GM06990 (cell line): ENCODE measurements around the gene JAKMIP3.

Experiments used
- DNase-seq: peaks from one replicate; pipeline ENCODE4 v3.0.0-alpha.2; 2011; ENCODE audit not compliant: insufficient read length; ENCODE audit errors: extremely low read depth
- H3K27me3 ChIP-seq: replicated peaks from 2 replicates; pipeline ENCODE4 v1.6.0; 2011; ENCODE audit warnings: low read length; ENCODE audit not compliant: control insufficient read depth, insufficient read depth
- H3K36me3 ChIP-seq: 2 replicates; pipeline ENCODE4 v1.5.1; 2011; ENCODE audit warnings: low read length; ENCODE audit not compliant: control insufficient read depth, insufficient read depth
- H3K4me3 ChIP-seq: replicated peaks from 2 replicates; pipeline ENCODE4 v1.5.1; 2011; ENCODE audit warnings: low read depth, mild to moderate bottlenecking, control low read depth, low read length
- TF ChIP-seq, protein P1 (sequence below): IDR thresholded peaks from 2 replicates; pipeline ENCODE4 v1.5.1; 2011; ENCODE audit warnings: low read length, control low read depth, mild to moderate bottlenecking, inconsistent platforms; ENCODE audit not compliant: insufficient read depth, poor library complexity, severe bottlenecking

The JAKMIP3 gene

DNA sequence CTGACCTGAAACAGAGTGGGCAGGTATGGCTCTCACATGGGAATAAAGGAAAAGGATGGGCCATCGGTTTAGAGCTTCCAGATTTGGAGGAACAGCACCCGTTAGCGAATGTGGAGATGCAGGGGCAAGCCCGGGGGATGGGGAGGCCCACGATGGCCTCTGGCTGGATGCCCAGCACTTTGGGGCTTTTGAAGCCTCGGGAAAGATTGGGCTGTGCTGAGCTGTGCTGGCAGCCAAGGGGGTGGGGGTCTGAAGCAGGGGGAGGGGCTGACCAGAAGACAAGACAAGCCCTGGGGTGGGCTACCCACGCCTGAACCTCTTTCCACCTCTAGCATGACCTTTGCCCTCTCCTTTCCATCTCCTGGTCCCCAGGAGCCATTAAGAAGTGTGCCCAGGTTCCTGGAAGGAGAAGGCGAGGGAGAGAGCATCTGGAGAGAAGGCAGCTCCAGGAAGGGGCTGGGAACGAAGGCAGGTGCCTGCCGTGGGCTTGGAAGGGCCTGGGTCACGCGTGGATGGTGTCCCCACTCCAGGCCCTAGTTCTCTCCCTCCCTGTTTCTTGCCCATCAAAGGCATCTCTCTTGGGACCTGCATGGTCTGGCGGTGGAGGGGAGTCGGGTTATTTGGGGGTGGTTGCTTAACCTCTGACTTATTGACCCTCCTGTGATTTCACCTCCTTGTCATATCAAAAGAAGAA is 39.7 kb downstream of the JAKMIP3 start:
- TF ChIP-seq, protein P1, sequence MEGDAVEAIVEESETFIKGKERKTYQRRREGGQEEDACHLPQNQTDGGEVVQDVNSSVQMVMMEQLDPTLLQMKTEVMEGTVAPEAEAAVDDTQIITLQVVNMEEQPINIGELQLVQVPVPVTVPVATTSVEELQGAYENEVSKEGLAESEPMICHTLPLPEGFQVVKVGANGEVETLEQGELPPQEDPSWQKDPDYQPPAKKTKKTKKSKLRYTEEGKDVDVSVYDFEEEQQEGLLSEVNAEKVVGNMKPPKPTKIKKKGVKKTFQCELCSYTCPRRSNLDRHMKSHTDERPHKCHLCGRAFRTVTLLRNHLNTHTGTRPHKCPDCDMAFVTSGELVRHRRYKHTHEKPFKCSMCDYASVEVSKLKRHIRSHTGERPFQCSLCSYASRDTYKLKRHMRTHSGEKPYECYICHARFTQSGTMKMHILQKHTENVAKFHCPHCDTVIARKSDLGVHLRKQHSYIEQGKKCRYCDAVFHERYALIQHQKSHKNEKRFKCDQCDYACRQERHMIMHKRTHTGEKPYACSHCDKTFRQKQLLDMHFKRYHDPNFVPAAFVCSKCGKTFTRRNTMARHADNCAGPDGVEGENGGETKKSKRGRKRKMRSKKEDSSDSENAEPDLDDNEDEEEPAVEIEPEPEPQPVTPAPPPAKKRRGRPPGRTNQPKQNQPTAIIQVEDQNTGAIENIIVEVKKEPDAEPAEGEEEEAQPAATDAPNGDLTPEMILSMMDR, result no peak
- no peak overlapping the region for H3K4me3 ChIP-seq
- DNase-seq, result no peak
- no peaks in the 10 kb centered on the region for H3K36me3 ChIP-seq
- no peaks in the 10 kb centered on the region for H3K27me3 ChIP-seq

DNA sequence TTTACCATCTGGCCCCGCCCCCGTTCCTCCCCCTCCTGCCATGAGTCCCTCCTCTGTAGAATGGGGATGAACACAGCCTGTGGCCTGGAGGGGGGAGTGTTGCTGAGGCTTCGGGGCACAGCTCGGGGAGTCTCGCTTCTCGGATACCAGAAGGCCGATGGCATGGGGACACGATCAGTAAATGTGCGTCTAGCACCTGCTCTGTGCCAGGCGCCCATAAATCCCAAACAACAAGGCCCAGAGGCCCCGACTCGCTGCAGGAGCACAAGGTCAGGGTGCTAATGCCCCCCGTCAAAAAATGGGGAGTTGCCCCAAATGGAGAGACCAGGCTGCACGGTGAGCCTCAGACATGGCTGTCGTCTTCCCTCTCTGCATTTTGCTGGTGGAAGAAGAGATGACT is 40.7 kb downstream of the JAKMIP3 start:
- Histone ChIP-seq H3K4me3 (no peak overlapping the region), H3K36me3 (no peaks in the 10 kb centered on the region), H3K27me3 (no peaks in the 10 kb centered on the region)
- TF ChIP-seq, protein P1, result no peak
- DNase-seq, result no peak

DNA sequence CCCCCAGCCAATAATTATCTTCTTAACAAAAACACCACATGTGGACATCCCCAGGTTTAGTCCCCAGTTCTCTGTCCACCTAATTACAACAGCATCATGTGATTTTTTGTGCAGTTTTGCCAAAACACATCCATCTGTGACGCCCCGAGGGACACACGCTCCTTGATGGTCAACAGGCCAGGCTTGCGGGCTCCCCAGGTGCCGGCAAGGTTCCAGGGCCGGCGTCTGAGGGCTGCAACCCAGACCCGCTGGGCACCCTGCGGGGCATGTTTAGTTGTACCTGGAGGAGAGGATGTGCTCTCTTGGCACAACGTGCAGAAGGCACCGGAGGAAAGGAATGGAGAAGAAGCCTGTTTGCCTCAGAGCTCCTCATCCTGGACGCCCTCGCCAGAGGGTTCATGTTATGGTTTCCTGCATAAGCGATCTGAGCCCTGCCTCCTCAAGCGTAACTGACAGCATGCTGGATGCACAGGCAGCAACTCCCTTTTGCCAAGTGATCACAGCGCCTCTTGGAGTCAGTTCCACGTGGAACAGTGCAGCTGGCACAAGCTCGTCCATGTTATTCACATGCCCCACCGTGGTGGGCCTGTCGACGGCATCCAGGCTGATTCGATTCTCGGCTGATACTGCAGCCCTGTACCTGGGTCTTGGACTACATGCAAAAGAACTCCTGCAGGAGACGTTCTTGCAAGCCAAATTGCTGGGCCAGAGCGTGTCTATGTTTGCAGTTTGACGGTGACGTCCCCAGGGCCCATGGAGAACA is 41.6 kb downstream of the JAKMIP3 start:
- H3K27me3 ChIP-seq, result no peaks in the 10 kb centered on the region
- no peak overlapping the region for H3K4me3 ChIP-seq
- DNase-seq, result no peak
- TF ChIP-seq, protein P1, result no peak
- no peaks in the 10 kb centered on the region for H3K36me3 ChIP-seq

DNA sequence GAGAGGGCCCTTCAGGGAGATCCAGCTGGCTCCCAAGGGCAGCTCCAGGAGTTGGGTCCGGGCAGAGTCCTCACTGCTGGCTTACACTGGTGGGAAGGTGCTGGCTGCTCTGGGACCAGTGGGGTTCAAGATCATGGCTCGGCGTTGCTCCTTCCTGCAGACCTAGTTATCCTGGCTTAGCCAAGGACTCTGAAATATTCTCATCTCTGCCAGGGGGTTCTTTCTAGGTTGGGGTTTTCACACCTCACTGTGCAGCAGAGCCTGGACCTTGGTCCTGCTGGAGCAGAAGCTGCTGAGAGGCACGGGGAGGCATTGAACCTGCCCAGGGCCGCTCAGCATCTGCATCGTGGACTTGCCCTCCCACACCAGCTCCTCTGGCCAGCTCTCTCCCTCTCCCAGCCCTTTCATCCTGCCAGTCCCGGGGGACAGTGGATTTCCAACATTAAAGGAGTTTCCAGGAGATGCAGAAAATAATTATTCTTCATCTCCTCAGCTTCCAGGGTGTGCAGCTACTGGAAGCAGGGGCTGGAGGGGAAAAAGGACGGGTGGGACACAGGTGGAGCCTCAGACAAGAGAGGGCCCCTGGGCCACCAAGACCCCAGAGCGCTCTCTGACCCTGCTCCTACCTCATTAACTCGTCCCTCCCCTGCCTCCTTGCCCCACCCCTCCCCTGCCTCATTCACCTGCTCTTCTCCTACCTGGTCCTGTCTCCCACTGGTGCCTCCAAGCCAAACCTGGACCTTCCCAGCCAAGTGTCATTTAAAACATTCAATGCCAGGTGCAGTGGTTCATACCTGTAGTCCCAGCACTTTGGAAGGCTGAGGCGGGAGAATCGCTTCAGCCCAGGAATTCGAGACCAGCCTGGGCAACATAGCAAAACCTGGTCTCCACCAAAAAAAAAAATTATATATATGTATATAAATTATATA is 42.5 kb downstream of the JAKMIP3 start:
- DNase-seq, result no peak
- no peaks in the 10 kb centered on the region for H3K27me3 ChIP-seq
- H3K4me3 ChIP-seq, result no peak overlapping the region
- no peaks in the 10 kb centered on the region for H3K36me3 ChIP-seq
- TF ChIP-seq, protein P1, result no peak

DNA sequence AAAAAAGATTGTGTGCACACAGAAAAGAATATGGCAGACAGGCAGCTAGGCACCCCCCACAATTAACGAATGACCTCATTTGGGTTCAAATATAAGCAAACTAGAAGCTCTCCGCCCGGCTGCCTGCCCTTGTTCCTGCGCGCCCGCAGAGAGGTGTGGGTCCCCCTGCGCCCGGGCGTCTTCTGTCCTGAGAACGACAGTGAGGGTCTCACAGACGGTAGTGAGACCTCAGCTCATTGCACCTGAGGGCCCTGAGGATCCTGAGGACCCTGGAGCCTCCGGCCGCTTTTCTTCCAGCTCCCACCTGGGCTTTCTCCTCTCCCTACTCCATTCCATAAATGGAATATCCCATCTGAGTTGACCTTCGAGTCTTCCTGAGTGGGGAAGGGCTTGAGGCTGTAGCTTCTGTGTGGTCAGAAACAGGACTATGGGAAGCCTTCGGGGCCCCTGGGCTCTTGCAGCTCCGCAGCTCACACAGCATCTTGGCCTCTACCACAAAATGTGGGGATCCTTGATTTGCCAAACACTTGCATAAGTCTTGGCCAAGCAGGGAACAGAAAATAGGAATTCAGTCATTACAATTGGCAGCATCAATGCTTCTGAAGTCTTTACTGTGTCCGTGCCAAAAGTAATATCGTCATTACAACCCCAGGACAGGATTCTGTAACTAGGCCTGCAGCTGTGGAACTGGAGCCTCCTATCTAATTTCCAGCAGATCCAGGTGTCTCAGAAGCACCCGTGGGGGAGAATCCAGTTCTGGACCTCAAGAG is 43.8 kb downstream of the JAKMIP3 start:
- H3K4me3 ChIP-seq, result no peak overlapping the region
- H3K27me3 ChIP-seq, result no peaks in the 10 kb centered on the region
- H3K36me3 ChIP-seq, result no peaks in the 10 kb centered on the region
- DNase-seq, result no peak
- TF ChIP-seq, protein P1, result no peak
